GM18519 (cell line): Measurements from ENCODE around the gene IGSF9B.

Experiments used
- ATAC-seq: cut with Tn5 transposase; IDR thresholded peaks from one replicate; pipeline ENCODE4 v1.9.1; 2021; ENCODE audit warnings: mild to moderate bottlenecking, moderate library complexity; ENCODE audit not compliant: unreplicated experiment, low FRiP score

IGSF9B gene

DNA sequence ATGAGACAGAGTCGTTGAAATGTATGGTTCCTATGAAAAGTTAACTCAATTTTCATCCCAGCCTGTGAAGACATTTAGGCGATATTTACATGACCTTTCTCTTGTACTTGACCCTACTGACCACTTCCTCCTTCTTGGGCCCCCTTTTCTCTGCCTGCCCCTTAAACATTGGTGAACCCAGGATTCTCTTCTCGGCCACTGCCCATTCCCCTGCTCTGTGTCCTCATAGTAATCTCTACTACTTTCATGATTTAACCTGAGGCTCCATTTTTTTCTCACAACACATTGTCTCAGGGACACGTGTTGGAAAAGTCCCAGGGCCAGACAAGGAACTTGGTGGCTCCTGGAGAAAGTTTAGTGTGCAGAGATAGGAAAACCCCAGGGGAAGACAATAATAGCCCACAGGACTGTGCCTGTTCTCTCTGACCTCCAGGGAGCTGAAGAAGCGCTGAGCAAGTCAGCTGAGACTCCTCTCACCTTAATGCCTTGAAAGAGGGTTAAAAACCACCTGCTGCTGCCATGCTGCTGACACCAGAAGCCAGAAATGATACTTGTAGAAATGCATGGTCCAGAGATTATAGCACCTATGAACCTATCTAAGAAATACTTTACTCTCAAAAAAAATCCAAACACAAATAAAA is 69.0 kb downstream of the IGSF9B start:
- ATAC-seq, result no peak

- no peak for ATAC-seq
Observed at GRCh38 chr11:133886029-133886428, 70.7 kb downstream of the IGSF9B start.

- ATAC-seq, result no peak
Observed at GRCh38 chr11:133872160-133872559, 84.6 kb downstream of the IGSF9B start.

DNA sequence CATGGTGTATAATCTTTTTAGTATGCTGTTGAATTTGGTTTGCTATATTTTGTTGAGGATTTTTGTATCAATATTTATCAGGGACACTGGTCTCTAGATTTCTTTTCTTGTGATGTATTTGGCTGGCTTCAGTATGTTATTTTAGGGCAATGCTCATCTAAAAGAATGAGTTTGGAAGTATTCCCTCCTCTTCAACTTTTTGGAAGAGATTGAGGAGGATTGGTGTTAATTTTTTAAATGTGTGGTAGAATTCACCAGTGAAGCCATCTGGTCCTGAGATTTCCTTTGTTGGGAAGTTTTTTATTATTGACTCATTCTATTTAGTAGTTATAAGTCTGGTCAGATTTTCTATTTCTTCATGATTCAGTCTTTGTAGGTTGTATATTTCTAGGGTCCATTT is 89.3 kb downstream of the IGSF9B start:
- no peak for ATAC-seq

DNA sequence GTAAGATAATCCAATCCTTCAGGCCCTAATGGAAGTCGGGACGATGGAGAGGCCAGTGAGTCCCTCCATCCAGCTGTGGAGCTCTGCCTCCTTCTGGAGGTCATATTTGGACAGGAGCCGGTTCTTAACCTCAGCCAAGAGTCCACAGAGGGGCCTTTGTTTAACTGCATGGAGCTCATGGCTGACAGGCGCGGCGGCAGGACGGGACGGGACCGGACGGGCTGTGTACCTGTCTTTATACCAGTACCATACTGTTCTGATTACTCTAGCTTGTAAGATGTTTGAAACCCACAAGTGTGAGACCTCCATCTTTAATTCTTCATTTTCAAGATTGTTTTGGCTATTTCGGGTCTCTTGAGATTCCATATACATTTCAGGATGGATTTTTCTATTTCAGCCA is 91.3 kb downstream of the IGSF9B start:
- no peak for ATAC-seq

DNA sequence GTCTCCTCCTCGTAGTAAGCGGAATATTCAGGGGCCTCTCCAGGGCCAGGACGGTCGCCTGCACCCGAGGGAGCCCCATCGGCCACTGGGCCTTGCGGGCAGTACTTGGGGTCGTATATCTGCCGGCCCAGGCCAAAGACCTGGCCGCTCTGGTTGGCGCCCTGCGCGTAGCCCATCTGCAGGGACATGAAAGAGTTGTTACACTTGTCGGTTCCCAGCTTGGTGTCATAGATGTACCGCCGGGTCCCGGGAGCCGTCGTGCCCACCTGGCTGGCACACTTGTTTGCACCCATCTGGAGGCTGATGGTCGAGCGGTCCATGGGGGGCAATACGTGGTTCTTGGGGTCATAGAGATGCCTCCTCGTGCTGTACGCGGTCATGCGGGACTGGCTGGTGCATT is 92.0 kb downstream of the IGSF9B start:
- no peak for ATAC-seq

DNA sequence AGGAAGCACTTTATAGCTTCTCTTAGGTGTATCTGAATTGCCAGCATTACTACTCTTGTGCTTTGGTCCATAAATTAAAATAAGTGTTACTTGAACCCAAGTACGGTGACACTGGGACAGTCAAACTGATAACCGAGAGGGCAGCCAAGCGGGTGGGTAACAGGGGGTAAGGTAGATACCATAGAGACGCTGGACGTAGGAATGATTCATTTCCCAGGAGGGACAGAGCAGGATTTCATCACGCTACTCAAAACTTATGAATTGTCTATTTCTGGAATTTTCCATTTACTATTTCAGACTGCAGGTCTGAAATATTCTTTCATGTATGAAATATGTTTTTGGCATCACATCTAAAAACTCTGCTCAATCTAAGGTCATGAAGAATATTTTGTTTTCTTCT is 96.6 kb downstream of the IGSF9B start:
- no peak for ATAC-seq
